Measurements from ENCODE around the gene PSAP.

The PSAP gene

DNA sequence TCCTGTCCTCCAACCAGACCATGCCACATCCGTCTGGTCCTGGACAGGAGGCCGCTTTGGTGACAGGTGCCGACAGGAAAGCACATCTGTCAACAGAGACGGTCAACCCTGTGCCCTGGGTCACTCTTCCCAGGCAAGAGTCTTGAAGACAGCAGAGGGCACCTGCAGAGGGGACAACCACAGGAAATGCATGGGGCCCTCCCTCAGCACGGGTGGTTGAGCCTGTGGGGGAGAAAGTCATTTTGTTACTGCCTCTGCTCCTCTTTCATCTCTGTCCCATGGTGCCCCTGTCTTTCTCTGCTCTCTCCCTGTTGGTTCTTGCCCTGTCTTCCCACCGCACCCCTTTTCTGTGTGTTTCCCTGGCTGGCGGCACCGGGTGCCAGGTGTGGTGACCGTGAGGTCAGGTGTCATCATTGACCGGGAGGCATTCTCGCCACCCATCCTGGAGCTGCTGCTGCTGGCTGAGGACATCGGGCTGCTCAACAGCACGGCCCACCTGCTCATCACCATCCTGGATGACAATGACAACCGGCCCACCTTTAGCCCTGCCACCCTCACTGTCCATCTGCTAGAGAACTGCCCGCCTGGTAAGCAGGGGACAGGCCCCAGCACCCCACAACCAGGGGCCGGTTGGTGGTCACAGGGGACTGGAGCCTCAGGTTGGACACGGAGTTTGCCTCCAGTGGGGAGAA, 60.2 kb downstream of the PSAP start:
- Histone ChIP-seq H3K4me1 (ENCODE audit: low read length) (no peaks in the 10 kb centered on the region), H3K9me2 (replicated peaks; ENCODE audit: insufficient read depth, low read length) (no peaks in the 10 kb centered on the region), H3K9me3 (replicated peaks; ENCODE audit: insufficient read depth, low read length) (no peaks in the 10 kb centered on the region), H3K27ac (ENCODE audit: low read length) (no peak overlapping the region), H2AFZ (ENCODE audit: low read length) (no peak overlapping the region), H4K20me1 (ENCODE audit: insufficient read depth, low read length) (no peaks in the 10 kb centered on the region), H3K9ac (ENCODE audit: low read length) (no peak overlapping the region), H3K4me3 (ENCODE audit: low read length) (no peak overlapping the region), H3K36me3 (replicated peaks; ENCODE audit: insufficient read depth, low read length) (no peaks in the 10 kb centered on the region), H3F3A (ENCODE audit: insufficient read depth, low read length) (no peaks in the 10 kb centered on the region), H3K4me2 (ENCODE audit: low read depth, low read length) (no peak overlapping the region), H3K27me3 (replicated peaks; ENCODE audit: insufficient read depth, low read length) (peaks cover 48% of the 10 kb centered on the region), H3K79me2 (ENCODE audit: low read length) (no peaks in the 10 kb centered on the region)
- TF ChIP-seq EZH2phosphoT487 (IDR thresholded peaks at IDR 0.05; ENCODE audit: low read length) (no peak), EZH2 (optimal IDR thresholded peaks at IDR 0.05; ENCODE audit: low read depth, low read length) (no peak)
- TF ChIP-seq, protein P1, sequence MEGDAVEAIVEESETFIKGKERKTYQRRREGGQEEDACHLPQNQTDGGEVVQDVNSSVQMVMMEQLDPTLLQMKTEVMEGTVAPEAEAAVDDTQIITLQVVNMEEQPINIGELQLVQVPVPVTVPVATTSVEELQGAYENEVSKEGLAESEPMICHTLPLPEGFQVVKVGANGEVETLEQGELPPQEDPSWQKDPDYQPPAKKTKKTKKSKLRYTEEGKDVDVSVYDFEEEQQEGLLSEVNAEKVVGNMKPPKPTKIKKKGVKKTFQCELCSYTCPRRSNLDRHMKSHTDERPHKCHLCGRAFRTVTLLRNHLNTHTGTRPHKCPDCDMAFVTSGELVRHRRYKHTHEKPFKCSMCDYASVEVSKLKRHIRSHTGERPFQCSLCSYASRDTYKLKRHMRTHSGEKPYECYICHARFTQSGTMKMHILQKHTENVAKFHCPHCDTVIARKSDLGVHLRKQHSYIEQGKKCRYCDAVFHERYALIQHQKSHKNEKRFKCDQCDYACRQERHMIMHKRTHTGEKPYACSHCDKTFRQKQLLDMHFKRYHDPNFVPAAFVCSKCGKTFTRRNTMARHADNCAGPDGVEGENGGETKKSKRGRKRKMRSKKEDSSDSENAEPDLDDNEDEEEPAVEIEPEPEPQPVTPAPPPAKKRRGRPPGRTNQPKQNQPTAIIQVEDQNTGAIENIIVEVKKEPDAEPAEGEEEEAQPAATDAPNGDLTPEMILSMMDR (IDR thresholded peaks at IDR 0.05; ENCODE audit: low read length) = no peak
- no peak for DNase-seq

DNA sequence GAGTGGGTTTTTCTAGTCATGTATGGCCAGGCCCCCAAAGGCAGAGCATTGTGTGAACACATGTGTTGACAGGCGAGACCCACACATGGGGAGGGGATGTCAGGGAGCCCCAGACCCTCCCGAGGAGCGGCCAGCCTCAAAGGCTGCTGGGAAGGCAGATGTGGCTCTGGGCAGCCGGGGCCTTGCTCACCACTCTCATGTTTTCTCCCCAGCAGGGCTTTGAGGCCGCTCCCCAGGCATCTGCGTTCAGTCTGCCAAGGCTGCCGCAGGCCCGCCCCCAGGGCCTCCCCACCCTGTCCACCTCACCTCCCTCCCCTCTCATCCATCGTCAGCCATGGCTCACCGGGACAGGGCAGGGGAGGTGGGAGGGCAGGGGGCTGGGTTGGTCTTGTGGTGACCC, 61.2 kb downstream of the PSAP start:
- Histone ChIP-seq H3K4me3 (ENCODE audit: low read length) (no peak overlapping the region), H3K9me3 (replicated peaks; ENCODE audit: insufficient read depth, low read length) (no peaks in the 10 kb centered on the region), H4K20me1 (ENCODE audit: insufficient read depth, low read length) (no peaks in the 10 kb centered on the region), H3K9ac (ENCODE audit: low read length) (no peak overlapping the region), H3K9me2 (replicated peaks; ENCODE audit: insufficient read depth, low read length) (no peaks in the 10 kb centered on the region), H3K4me1 (ENCODE audit: low read length) (no peaks in the 10 kb centered on the region), H3K79me2 (ENCODE audit: low read length) (no peaks in the 10 kb centered on the region), H3K27me3 (replicated peaks; ENCODE audit: insufficient read depth, low read length) (peaks cover 59% of the 10 kb centered on the region), H2AFZ (ENCODE audit: low read length) (no peak overlapping the region), H3K27ac (ENCODE audit: low read length) (no peak overlapping the region), H3F3A (ENCODE audit: insufficient read depth, low read length) (no peaks in the 10 kb centered on the region), H3K36me3 (replicated peaks; ENCODE audit: insufficient read depth, low read length) (no peaks in the 10 kb centered on the region), H3K4me2 (ENCODE audit: low read depth, low read length) (no peak overlapping the region)
- TF ChIP-seq, protein P1 (IDR thresholded peaks at IDR 0.05; ENCODE audit: low read length) = no peak
- TF ChIP-seq EZH2phosphoT487 (IDR thresholded peaks at IDR 0.05; ENCODE audit: low read length) (no peak), EZH2 (optimal IDR thresholded peaks at IDR 0.05; ENCODE audit: low read depth, low read length) (no peak)
- DNase-seq = no peak

DNA sequence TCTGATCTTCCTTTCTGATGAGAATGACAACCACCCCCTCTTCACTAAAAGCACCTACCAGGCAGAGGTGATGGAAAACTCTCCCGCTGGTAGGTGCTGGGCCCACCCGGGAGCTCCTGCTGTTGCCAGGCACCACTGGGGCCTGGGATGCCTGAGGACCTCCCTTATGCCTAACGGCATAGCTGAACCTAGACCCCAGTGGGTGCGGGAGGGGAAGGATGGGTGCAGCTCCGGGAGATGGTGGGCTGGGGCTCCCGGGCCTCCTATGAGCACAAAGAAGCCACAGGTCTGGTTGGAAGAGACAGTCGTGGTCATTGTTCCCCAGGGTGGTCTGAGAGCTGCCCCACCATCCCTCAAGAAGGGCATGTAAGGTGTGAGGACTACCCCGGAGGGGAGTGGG, 62.1 kb downstream of the PSAP start:
- Histone ChIP-seq H3K27ac (ENCODE audit: low read length) (no peak overlapping the region), H3K9me3 (replicated peaks; ENCODE audit: insufficient read depth, low read length) (no peaks in the 10 kb centered on the region), H3K36me3 (replicated peaks; ENCODE audit: insufficient read depth, low read length) (no peaks in the 10 kb centered on the region), H3K79me2 (ENCODE audit: low read length) (no peaks in the 10 kb centered on the region), H3K9ac (ENCODE audit: low read length) (no peak overlapping the region), H3K4me3 (ENCODE audit: low read length) (no peak overlapping the region), H3K4me2 (ENCODE audit: low read depth, low read length) (no peak overlapping the region), H3K27me3 (replicated peaks; ENCODE audit: insufficient read depth, low read length) (peaks cover 61% of the 10 kb centered on the region), H4K20me1 (ENCODE audit: insufficient read depth, low read length) (no peaks in the 10 kb centered on the region), H3K9me2 (replicated peaks; ENCODE audit: insufficient read depth, low read length) (no peaks in the 10 kb centered on the region), H3K4me1 (ENCODE audit: low read length) (no peaks in the 10 kb centered on the region), H3F3A (ENCODE audit: insufficient read depth, low read length) (no peaks in the 10 kb centered on the region), H2AFZ (ENCODE audit: low read length) (no peak overlapping the region)
- DNase-seq = no peak
- TF ChIP-seq EZH2 (optimal IDR thresholded peaks at IDR 0.05; ENCODE audit: low read depth, low read length) (no peak), EZH2phosphoT487 (IDR thresholded peaks at IDR 0.05; ENCODE audit: low read length) (no peak)
- TF ChIP-seq, protein P1 (IDR thresholded peaks at IDR 0.05; ENCODE audit: low read length) = no peak

Data from MM.1S (cell line).